GM19324 (cell line): ENCODE data around the gene PDZD2.

Experiments used
- ATAC-seq: cut with Tn5 transposase; IDR thresholded peaks from one replicate; pipeline ENCODE4 v1.9.1; 2021; ENCODE audit warnings: mild to moderate bottlenecking, moderate library complexity; ENCODE audit not compliant: unreplicated experiment, low FRiP score

The PDZD2 gene

GRCh38 chr5:31855134-31856040, 216.5 kb downstream of the PDZD2 start:
- no peak for ATAC-seq

GRCh38 chr5:31859096-31859495, 220.2 kb downstream of the PDZD2 start:
- no peak for ATAC-seq

GRCh38 chr5:31860278-31860677, 221.3 kb downstream of the PDZD2 start:
- no peak for ATAC-seq

- no peak for ATAC-seq
These were observed 221.9 kb downstream of the PDZD2 start for GRCh38 chr5:31860726-31861433.

- no peak for ATAC-seq
These were observed 222.7 kb downstream of the PDZD2 start for GRCh38 chr5:31861601-31862000.

GRCh38 chr5:31863991-31864411, 225.1 kb downstream of the PDZD2 start:
- no peak for ATAC-seq

- no peak for ATAC-seq
These were observed 227.2 kb downstream of the PDZD2 start for GRCh38 chr5:31866166-31866565.

GRCh38 chr5:31867219-31867618, 228.3 kb downstream of the PDZD2 start:
- ATAC-seq = no peak

GRCh38 chr5:31880449-31880848, 241.5 kb downstream of the PDZD2 start:
- ATAC-seq = no peak

- ATAC-seq = no peak
These were observed 246.0 kb downstream of the PDZD2 start for GRCh38 chr5:31884896-31885295.

- no peak for ATAC-seq
These were observed 247.3 kb downstream of the PDZD2 start for GRCh38 chr5:31886206-31886605.

- ATAC-seq = no peak
These were observed 248.6 kb downstream of the PDZD2 start for GRCh38 chr5:31887556-31887955.

GRCh38 chr5:31888564-31888963, 249.6 kb downstream of the PDZD2 start:
- no peak for ATAC-seq

- ATAC-seq = no peak
These were observed 250.2 kb downstream of the PDZD2 start for GRCh38 chr5:31889001-31889561.

- no peak for ATAC-seq
These were observed 251.1 kb downstream of the PDZD2 start for GRCh38 chr5:31890046-31890445.

GRCh38 chr5:31894141-31894540, 255.2 kb downstream of the PDZD2 start:
- no peak for ATAC-seq

GRCh38 chr5:31895199-31895820, 256.4 kb downstream of the PDZD2 start:
- ATAC-seq = no peak

- ATAC-seq = no peak
These were observed 259.2 kb downstream of the PDZD2 start for GRCh38 chr5:31898036-31898632.

GRCh38 chr5:31900296-31900865, 261.4 kb downstream of the PDZD2 start:
- no peak for ATAC-seq
